Skeletal muscle tissue (tissue), 4 donors: ENCODE measurements around the gene PPARG. TPM values are rescaled to one million over a fixed set of nuclear protein-coding genes. Genes with fewer than 3 reads are reported as not detected.

Experiments
- H3K27ac ChIP-seq: one replicate; pipeline ENCODE4 v1.7.0; 2013; ENCODE audit warnings: mild to moderate bottlenecking, low read depth, low read length, inconsistent platforms
- H3K27me3 ChIP-seq, 3 donors: one replicate each; pipeline ENCODE4 v1.7.0; 2013; ENCODE audit warnings: low read length in 3 of 3; ENCODE audit not compliant: control insufficient read depth in 3 of 3, insufficient read depth in 3 of 3
- H3K36me3 ChIP-seq, 3 donors: one replicate each; pipeline ENCODE4 v1.7.0; 2013; ENCODE audit warnings: low read length in 3 of 3; ENCODE audit not compliant: control insufficient read depth in 3 of 3, insufficient read depth in 3 of 3
- H3K4me1 ChIP-seq, 3 donors: one replicate each; pipeline ENCODE4 v1.7.0; 2013; ENCODE audit warnings: low read length in 3 of 3, mild to moderate bottlenecking in 3 of 3; ENCODE audit not compliant: control insufficient read depth in 3 of 3, insufficient read depth in 3 of 3
- H3K4me3 ChIP-seq, 3 donors: one replicate each; pipeline ENCODE4 v1.7.0; 2013; ENCODE audit warnings: low read length in 3 of 3
- H3K9ac ChIP-seq, 3 donors: one replicate each; pipeline ENCODE4 v1.7.0; 2013; ENCODE audit warnings: low read length in 3 of 3, mild to moderate bottlenecking in 3 of 3, moderate library complexity in 2 of 3, low read depth in 1 of 3
- H3K9me3 ChIP-seq, 3 donors: one replicate each; pipeline ENCODE4 v1.7.0; 2013; ENCODE audit warnings: low read length in 3 of 3; ENCODE audit not compliant: control insufficient read depth in 3 of 3
- total RNA-seq: library from RNA; depleted of rRNA; stranded (reverse); fragments of >200 nt; gene quantifications from one replicate; pipeline ENCODE4 v1.2.3, GENCODE V29; 2014
- donor health status: Osteomylitis.

PPARG gene
- total RNA-seq, 1 donor from 2014 or later = 30.3 TPM

- Histone ChIP-seq H3K4me3 (no peak overlapping the region), H3K9me3 (no peaks in the 10 kb centered on the region), H3K27me3 (peaks cover 0 to 9% (median 0%) of the 10 kb centered on the region in 3 donors), H3K36me3 (no peaks in the 10 kb centered on the region), H3K27ac (no peak overlapping the region), H3K4me1 (peaks cover 0 to 6% (median 3%) of the 10 kb centered on the region in 3 donors), H3K9ac (no peak overlapping the region)
Measured at GRCh38 chr3:12420393-12420792, 131.5 kb downstream of the PPARG start.

- Histone ChIP-seq H3K27ac (no peak overlapping the region), H3K4me1 (peaks cover 0 to 6% (median 3%) of the 10 kb centered on the region in 3 donors)
Measured at GRCh38 chr3:12421132-12421531, 132.3 kb downstream of the PPARG start.

GRCh38 chr3:12423131-12423530, 134.3 kb downstream of the PPARG start:
- H3K36me3 ChIP-seq = no peaks in the 10 kb centered on the region
- H3K4me3 ChIP-seq = no peak overlapping the region
- H3K27me3 ChIP-seq = peaks cover 0 to 11% (median 0%) of the 10 kb centered on the region in 3 donors
- H3K27ac ChIP-seq = no peak overlapping the region
- no peaks in the 10 kb centered on the region for H3K9me3 ChIP-seq
- H3K4me1 ChIP-seq = peaks cover 0 to 6% (median 3%) of the 10 kb centered on the region in 3 donors
- H3K9ac ChIP-seq = no peak overlapping the region

More at GRCh38 chr3:12421132-12421531, 132.3 kb downstream of the PPARG start:
- Histone ChIP-seq H3K9ac (no peak overlapping the region), H3K4me3 (no peak overlapping the region), H3K27me3 (peaks cover 0 to 11% (median 0%) of the 10 kb centered on the region in 3 donors), H3K36me3 (no peaks in the 10 kb centered on the region), H3K9me3 (no peaks in the 10 kb centered on the region)

- no peak overlapping the region for H3K4me3 ChIP-seq
- H3K4me1 ChIP-seq = peaks cover 0 to 6% (median 3%) of the 10 kb centered on the region in 3 donors
- peaks cover 0 to 11% (median 0%) of the 10 kb centered on the region in 3 donors for H3K27me3 ChIP-seq
- H3K27ac ChIP-seq = no peak overlapping the region
- no peak overlapping the region for H3K9ac ChIP-seq
- no peaks in the 10 kb centered on the region for H3K9me3 ChIP-seq
- no peaks in the 10 kb centered on the region for H3K36me3 ChIP-seq
Measured at GRCh38 chr3:12423918-12424630, 135.2 kb downstream of the PPARG start.

- Histone ChIP-seq H3K4me1 (peaks cover 0 to 10% (median 3%) of the 10 kb centered on the region in 3 donors), H3K27me3 (peaks cover 0 to 11% (median 0%) of the 10 kb centered on the region in 3 donors), H3K36me3 (no peaks in the 10 kb centered on the region), H3K27ac (no peak overlapping the region), H3K9me3 (no peaks in the 10 kb centered on the region), H3K4me3 (no peak overlapping the region), H3K9ac (no peak overlapping the region)
Measured at GRCh38 chr3:12424635-12425319, 135.9 kb downstream of the PPARG start.

- Histone ChIP-seq H3K9ac (no peak overlapping the region), H3K27ac (no peak overlapping the region), H3K27me3 (peaks cover 0 to 11% (median 0%) of the 10 kb centered on the region in 3 donors), H3K9me3 (no peaks in the 10 kb centered on the region), H3K4me3 (no peak overlapping the region), H3K36me3 (no peaks in the 10 kb centered on the region), H3K4me1 (peaks cover 0 to 10% (median 3%) of the 10 kb centered on the region in 3 donors)
Measured at GRCh38 chr3:12425850-12426579, 137.1 kb downstream of the PPARG start.

GRCh38 chr3:12427551-12427950, 138.7 kb downstream of the PPARG start:
- Histone ChIP-seq H3K9ac (no peak overlapping the region), H3K9me3 (no peaks in the 10 kb centered on the region), H3K27me3 (peaks cover 0 to 11% (median 0%) of the 10 kb centered on the region in 3 donors)

GRCh38 chr3:12428126-12428525, 139.3 kb downstream of the PPARG start:
- Histone ChIP-seq H3K9ac (no peak overlapping the region), H3K27me3 (peaks cover 0 to 11% (median 0%) of the 10 kb centered on the region in 3 donors), H3K4me1 (peaks cover 0 to 10% (median 3%) of the 10 kb centered on the region in 3 donors), H3K27ac (no peak overlapping the region), H3K9me3 (no peaks in the 10 kb centered on the region), H3K36me3 (no peaks in the 10 kb centered on the region), H3K4me3 (no peak overlapping the region)

More at GRCh38 chr3:12427551-12427950, 138.7 kb downstream of the PPARG start:
- Histone ChIP-seq H3K4me3 (no peak overlapping the region), H3K4me1 (peaks cover 0 to 10% (median 3%) of the 10 kb centered on the region in 3 donors), H3K36me3 (no peaks in the 10 kb centered on the region), H3K27ac (no peak overlapping the region)

- no peaks in the 10 kb centered on the region for H3K9me3 ChIP-seq
- peaks cover 0 to 4% (median 0%) of the 10 kb centered on the region in 3 donors for H3K4me1 ChIP-seq
- no peak overlapping the region for H3K27ac ChIP-seq
- no peaks in the 10 kb centered on the region for H3K36me3 ChIP-seq
- no peak overlapping the region for H3K9ac ChIP-seq
- H3K4me3 ChIP-seq = no peak overlapping the region
- peaks cover 0 to 4% (median 0%) of the 10 kb centered on the region in 3 donors for H3K27me3 ChIP-seq
Measured at GRCh38 chr3:12430086-12430485, 141.2 kb downstream of the PPARG start.
